ENCODE measurements around the gene BEND6.
"Not testable (repeated sequence)": the region's sequence is repeated elsewhere in the genome, so short reads cannot be mapped to it uniquely, and the experiment has no call there.

GRCh38 chr6:57047859-57048258 lies 93.0 kb downstream of the BEND6 start:
- TF ChIP-seq CTCF (optimal IDR thresholded peaks at IDR 0.05 in 1 of 3, IDR thresholded peaks at IDR 0.05 in 1 of 3, conservative IDR thresholded peaks at IDR 0.05 in 1 of 3; ENCODE audit: extremely low read depth in 1 of 3, insufficient read depth in 2 of 3, low read length in 3 of 3); EZH2 (IDR thresholded peaks at IDR 0.05; ENCODE audit: low read length): not testable (repeated sequence)

Measured in keratinocyte (primary cell).